Liver (tissue), 9 donors: Measurements from ENCODE around the gene NOS1. TPM values are rescaled to one million over a fixed set of nuclear protein-coding genes. Genes with fewer than 3 reads are reported as not detected.

Experiments used
- DNase-seq: peaks from one replicate; pipeline ENCODE4 v3.0.0-alpha.2; 2017; ENCODE audit warnings: low spot score
- H3K27ac ChIP-seq, 2 donors: one replicate each; pipeline ENCODE4 v1.7.0; 2013; ENCODE audit warnings: inconsistent platforms in 2 of 2, low read length in 2 of 2, control low read depth in 1 of 2, low read depth in 1 of 2, mild to moderate bottlenecking in 1 of 2
- H3K27me3 ChIP-seq, 4 donors: one replicate each; pipeline versions ENCODE4 v1.6.1 to v1.7.0; 2013; ENCODE audit warnings: low read length in 3 of 4, inconsistent platforms in 1 of 4, mild to moderate bottlenecking in 1 of 4, moderate library complexity in 1 of 4; ENCODE audit not compliant: control insufficient read depth in 4 of 4, insufficient read depth in 4 of 4
- H3K36me3 ChIP-seq, 4 donors: one replicate each; pipeline versions ENCODE4 v1.6.1 to v1.7.0; 2013; ENCODE audit warnings: low read length in 3 of 4, mild to moderate bottlenecking in 3 of 4, low read depth in 1 of 4, moderate library complexity in 1 of 4; ENCODE audit not compliant: control insufficient read depth in 4 of 4, insufficient read depth in 3 of 4
- H3K4me1 ChIP-seq, 4 donors: one replicate each; pipeline versions ENCODE4 v1.6.1 to v1.7.0; 2013; ENCODE audit warnings: low read length in 3 of 4, mild to moderate bottlenecking in 3 of 4, moderate library complexity in 1 of 4; ENCODE audit not compliant: control insufficient read depth in 4 of 4, insufficient read depth in 4 of 4
- H3K4me3 ChIP-seq, 3 donors: one replicate each; pipeline versions ENCODE4 v1.6.1 to v1.7.0; 2013; ENCODE audit warnings: low read length in 3 of 3, control low read depth in 1 of 3, low read depth in 1 of 3, mild to moderate bottlenecking in 1 of 3
- H3K9ac ChIP-seq, 2 donors: one replicate each; pipeline ENCODE4 v1.7.0; 2013; ENCODE audit warnings: low read length in 2 of 2, mild to moderate bottlenecking in 2 of 2, moderate library complexity in 2 of 2, control low read depth in 1 of 2, low read depth in 1 of 2
- H3K9me3 ChIP-seq, 4 donors: one replicate each; pipeline versions ENCODE4 v1.6.1 to v1.7.0; 2013; ENCODE audit warnings: low read length in 3 of 4; ENCODE audit not compliant: control insufficient read depth in 4 of 4
- EGR1 ChIP-seq, 2 donors: IDR thresholded peaks; 2 replicates each; pipeline ENCODE4 v1.6.1; 2016 to 2018; ENCODE audit warnings: antibody characterized with exemption in 2 of 2, low read depth in 2 of 2
- FOXA1 ChIP-seq: IDR thresholded peaks from 2 replicates; pipeline ENCODE4 v1.6.1; 2016; ENCODE audit warnings: antibody characterized with exemption
- GABPA ChIP-seq, 2 donors: IDR thresholded peaks in 1 of 2; conservative IDR thresholded peaks in 1 of 2; 2 replicates each; pipeline ENCODE4 v1.6.1; 2016; ENCODE audit warnings: antibody characterized with exemption in 2 of 2, mild to moderate bottlenecking in 1 of 2, moderate library complexity in 1 of 2
- HNF4A ChIP-seq, 2 donors: conservative IDR thresholded peaks; 2 replicates each; pipeline ENCODE4 v1.6.1; 2016; ENCODE audit warnings: antibody characterized with exemption in 2 of 2, mild to moderate bottlenecking in 2 of 2
- HNF4G ChIP-seq: IDR thresholded peaks from 2 replicates; pipeline ENCODE4 v1.6.1; 2016; ENCODE audit warnings: antibody characterized with exemption
- JUND ChIP-seq, 2 donors: IDR thresholded peaks; 2 replicates each; pipeline ENCODE4 v1.6.1; 2016; ENCODE audit warnings: antibody characterized with exemption in 2 of 2
- NR2F2 ChIP-seq: IDR thresholded peaks from 2 replicates; pipeline ENCODE4 v1.6.1; 2016; ENCODE audit warnings: antibody characterized with exemption
- RAD21 ChIP-seq, 2 donors: IDR thresholded peaks; 2 replicates each; pipeline ENCODE4 v1.6.1; 2016; ENCODE audit warnings: antibody characterized with exemption in 2 of 2, mild to moderate bottlenecking in 2 of 2
- RXRA ChIP-seq, 2 donors: IDR thresholded peaks; 2 replicates each; pipeline ENCODE4 v1.6.1; 2017 to 2018; ENCODE audit warnings: antibody characterized with exemption in 2 of 2, mild to moderate bottlenecking in 1 of 2
- SP1 ChIP-seq: IDR thresholded peaks from 2 replicates; pipeline ENCODE4 v1.6.1; 2018; ENCODE audit warnings: antibody characterized with exemption, mild to moderate bottlenecking
- TAF1 ChIP-seq: conservative IDR thresholded peaks from 2 replicates; pipeline ENCODE4 v1.6.1; 2016; ENCODE audit warnings: antibody characterized with exemption, mild to moderate bottlenecking
- YY1 ChIP-seq: IDR thresholded peaks from 2 replicates; pipeline ENCODE4 v1.6.1; 2016; ENCODE audit warnings: antibody characterized with exemption, mild to moderate bottlenecking
- WGBS: extraction: QIAGEN DNeasy Blood & Tissue Kit; methylation state at CpG from one replicate; pipeline ENCODE4 v1.1.7; 2013; 5-methylcytosine and 5-hydroxymethylcytosine counted together
- polyA plus RNA-seq, 2 donors: library from polyadenylated mRNA; stranded (reverse) in 1 of 2; unstranded in 1 of 2; fragments of 200-250 nt in 1 of 2; fragments of >200 nt in 1 of 2; fragmentation: Nextera tagmentation in 1 of 2; extraction: Ambion mirVana in 1 of 2; gene quantifications; one replicate each; pipeline versions ENCODE4 v1.2.1 to v1.2.3, GENCODE V29; 2013 to 2015
- total RNA-seq, 2 donors: library from RNA; depleted of rRNA; stranded (reverse); fragments of >200 nt; gene quantifications; one replicate each; pipeline ENCODE4 v1.2.3, GENCODE V29; 2014
- TF ChIP-seq, protein P1 (sequence below): fragments of 150-350 bp; IDR thresholded peaks from 2 replicates; pipeline ENCODE4 v1.5.1; 2017; ENCODE audit warnings: improper control_type of control experiment, low read depth, low read length; ENCODE audit not compliant: missing input control
- TF ChIP-seq, protein P2 (sequence below): IDR thresholded peaks from 2 replicates; pipeline ENCODE4 v1.6.1; 2016; ENCODE audit warnings: antibody characterized with exemption
- TF ChIP-seq, protein P3 (sequence below): IDR thresholded peaks from 2 replicates; pipeline ENCODE4 v1.6.1; 2016; ENCODE audit warnings: antibody characterized with exemption
- TF ChIP-seq, protein P4 (sequence below): IDR thresholded peaks from 2 replicates; pipeline ENCODE4 v1.6.1; 2016; ENCODE audit warnings: antibody characterized with exemption
- TF ChIP-seq, protein P5 (sequence below): IDR thresholded peaks from 2 replicates; pipeline ENCODE4 v1.6.1; 2016; ENCODE audit warnings: antibody characterized with exemption, mild to moderate bottlenecking
- donor health status: healthy.
- donor health status: healthy.
- donor health status: healthy.
- donor health status: healthy.
- donor health status: healthy.

The NOS1 gene
- total and polyA plus RNA-seq, 4 donors, result under 0.01 to 0.08 (median 0.01) TPM; not detected in 1

DNA sequence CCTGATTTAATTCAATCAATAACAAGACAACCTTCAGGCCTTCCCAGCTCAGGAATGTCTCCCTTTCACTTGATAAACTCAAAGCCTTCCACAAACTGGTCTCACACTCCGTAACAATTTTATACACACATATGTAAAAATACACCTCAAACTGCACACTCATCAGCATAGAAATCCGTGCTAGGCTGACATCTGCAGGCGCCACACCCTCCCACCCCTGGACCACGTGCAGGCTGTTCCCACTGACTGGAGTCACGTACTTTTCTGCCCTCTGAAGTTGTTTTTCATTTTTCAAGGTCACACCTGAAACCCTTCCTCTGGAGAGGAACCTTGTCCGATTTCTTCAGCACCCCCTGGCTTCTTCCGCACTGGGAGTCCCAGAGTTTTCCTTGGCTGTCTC, 198.8 kb downstream of the NOS1 start:
- peaks cover 18 to 85% (median 80%) of the 10 kb centered on the region in 4 donors for H3K36me3 ChIP-seq
- WGBS, result 89% methylated on average over 7 of the region's 7 CpGs
- H3K4me3 ChIP-seq, result no peak overlapping the region
- H3K27ac ChIP-seq, result no peak overlapping the region
- no peaks in the 10 kb centered on the region for H3K4me1 ChIP-seq
- TF ChIP-seq JUND (IDR thresholded peaks at IDR 0.05), result no peak
- TF ChIP-seq FOXA1, result no peak
- TF ChIP-seq, protein P1, sequence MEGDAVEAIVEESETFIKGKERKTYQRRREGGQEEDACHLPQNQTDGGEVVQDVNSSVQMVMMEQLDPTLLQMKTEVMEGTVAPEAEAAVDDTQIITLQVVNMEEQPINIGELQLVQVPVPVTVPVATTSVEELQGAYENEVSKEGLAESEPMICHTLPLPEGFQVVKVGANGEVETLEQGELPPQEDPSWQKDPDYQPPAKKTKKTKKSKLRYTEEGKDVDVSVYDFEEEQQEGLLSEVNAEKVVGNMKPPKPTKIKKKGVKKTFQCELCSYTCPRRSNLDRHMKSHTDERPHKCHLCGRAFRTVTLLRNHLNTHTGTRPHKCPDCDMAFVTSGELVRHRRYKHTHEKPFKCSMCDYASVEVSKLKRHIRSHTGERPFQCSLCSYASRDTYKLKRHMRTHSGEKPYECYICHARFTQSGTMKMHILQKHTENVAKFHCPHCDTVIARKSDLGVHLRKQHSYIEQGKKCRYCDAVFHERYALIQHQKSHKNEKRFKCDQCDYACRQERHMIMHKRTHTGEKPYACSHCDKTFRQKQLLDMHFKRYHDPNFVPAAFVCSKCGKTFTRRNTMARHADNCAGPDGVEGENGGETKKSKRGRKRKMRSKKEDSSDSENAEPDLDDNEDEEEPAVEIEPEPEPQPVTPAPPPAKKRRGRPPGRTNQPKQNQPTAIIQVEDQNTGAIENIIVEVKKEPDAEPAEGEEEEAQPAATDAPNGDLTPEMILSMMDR, result no peak
- no peak for TF ChIP-seq HNF4A (conservative IDR thresholded peaks at IDR 0.05)
- TF ChIP-seq, protein P2, sequence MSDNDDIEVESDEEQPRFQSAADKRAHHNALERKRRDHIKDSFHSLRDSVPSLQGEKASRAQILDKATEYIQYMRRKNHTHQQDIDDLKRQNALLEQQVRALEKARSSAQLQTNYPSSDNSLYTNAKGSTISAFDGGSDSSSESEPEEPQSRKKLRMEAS, result no peak
- TF ChIP-seq TAF1, result no peak
- TF ChIP-seq, protein P3, sequence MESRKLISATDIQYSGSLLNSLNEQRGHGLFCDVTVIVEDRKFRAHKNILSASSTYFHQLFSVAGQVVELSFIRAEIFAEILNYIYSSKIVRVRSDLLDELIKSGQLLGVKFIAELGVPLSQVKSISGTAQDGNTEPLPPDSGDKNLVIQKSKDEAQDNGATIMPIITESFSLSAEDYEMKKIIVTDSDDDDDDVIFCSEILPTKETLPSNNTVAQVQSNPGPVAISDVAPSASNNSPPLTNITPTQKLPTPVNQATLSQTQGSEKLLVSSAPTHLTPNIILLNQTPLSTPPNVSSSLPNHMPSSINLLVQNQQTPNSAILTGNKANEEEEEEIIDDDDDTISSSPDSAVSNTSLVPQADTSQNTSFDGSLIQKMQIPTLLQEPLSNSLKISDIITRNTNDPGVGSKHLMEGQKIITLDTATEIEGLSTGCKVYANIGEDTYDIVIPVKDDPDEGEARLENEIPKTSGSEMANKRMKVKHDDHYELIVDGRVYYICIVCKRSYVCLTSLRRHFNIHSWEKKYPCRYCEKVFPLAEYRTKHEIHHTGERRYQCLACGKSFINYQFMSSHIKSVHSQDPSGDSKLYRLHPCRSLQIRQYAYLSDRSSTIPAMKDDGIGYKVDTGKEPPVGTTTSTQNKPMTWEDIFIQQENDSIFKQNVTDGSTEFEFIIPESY, result no peak
- TF ChIP-seq HNF4G, result no peak
- no peak for TF ChIP-seq GABPA (IDR thresholded peaks at IDR 0.05 in 1 of 2, conservative IDR thresholded peaks at IDR 0.05 in 1 of 2)
- TF ChIP-seq RAD21 (IDR thresholded peaks at IDR 0.05), result no peak
- TF ChIP-seq, protein P4, sequence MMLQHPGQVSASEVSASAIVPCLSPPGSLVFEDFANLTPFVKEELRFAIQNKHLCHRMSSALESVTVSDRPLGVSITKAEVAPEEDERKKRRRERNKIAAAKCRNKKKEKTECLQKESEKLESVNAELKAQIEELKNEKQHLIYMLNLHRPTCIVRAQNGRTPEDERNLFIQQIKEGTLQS, result no peak
- TF ChIP-seq RXRA (IDR thresholded peaks at IDR 0.05), result no peak
- no peak for TF ChIP-seq YY1
- TF ChIP-seq, protein P5, sequence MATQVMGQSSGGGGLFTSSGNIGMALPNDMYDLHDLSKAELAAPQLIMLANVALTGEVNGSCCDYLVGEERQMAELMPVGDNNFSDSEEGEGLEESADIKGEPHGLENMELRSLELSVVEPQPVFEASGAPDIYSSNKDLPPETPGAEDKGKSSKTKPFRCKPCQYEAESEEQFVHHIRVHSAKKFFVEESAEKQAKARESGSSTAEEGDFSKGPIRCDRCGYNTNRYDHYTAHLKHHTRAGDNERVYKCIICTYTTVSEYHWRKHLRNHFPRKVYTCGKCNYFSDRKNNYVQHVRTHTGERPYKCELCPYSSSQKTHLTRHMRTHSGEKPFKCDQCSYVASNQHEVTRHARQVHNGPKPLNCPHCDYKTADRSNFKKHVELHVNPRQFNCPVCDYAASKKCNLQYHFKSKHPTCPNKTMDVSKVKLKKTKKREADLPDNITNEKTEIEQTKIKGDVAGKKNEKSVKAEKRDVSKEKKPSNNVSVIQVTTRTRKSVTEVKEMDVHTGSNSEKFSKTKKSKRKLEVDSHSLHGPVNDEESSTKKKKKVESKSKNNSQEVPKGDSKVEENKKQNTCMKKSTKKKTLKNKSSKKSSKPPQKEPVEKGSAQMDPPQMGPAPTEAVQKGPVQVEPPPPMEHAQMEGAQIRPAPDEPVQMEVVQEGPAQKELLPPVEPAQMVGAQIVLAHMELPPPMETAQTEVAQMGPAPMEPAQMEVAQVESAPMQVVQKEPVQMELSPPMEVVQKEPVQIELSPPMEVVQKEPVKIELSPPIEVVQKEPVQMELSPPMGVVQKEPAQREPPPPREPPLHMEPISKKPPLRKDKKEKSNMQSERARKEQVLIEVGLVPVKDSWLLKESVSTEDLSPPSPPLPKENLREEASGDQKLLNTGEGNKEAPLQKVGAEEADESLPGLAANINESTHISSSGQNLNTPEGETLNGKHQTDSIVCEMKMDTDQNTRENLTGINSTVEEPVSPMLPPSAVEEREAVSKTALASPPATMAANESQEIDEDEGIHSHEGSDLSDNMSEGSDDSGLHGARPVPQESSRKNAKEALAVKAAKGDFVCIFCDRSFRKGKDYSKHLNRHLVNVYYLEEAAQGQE, result no peak
- no peak for TF ChIP-seq EGR1 (IDR thresholded peaks at IDR 0.05; ENCODE audit: low read depth in 2 of 2)
- TF ChIP-seq NR2F2, result no peak
- H3K9me3 ChIP-seq, result no peaks in the 10 kb centered on the region
- no peak for DNase-seq
- no peaks in the 10 kb centered on the region for H3K27me3 ChIP-seq
- no peak overlapping the region for H3K9ac ChIP-seq

DNA sequence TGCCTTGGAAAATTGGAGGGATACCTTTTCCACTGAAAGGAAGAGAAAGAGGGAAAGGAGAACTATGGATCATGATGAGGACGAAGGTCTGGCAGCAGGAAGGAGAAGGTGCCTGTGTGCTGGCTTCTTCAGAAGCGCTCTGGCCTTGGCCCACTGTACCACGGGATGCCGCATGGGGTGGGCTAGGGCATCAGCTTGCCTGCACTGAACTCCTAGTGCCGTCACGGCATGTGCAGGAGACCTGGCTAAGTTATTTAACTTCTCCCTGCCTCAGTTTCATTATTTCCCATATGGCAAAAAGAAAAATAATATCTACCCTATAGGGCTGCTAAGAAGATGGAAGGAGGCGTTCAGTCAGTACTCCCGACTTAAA, 199.3 kb downstream of the NOS1 start:
- Histone ChIP-seq H3K9ac (no peak overlapping the region), H3K27ac (no peak overlapping the region)
- 97% methylated on average over 8 of the region's 8 CpGs for WGBS
- TF ChIP-seq JUND (IDR thresholded peaks at IDR 0.05) (no peak), SP1 (no peak), TAF1 (no peak), YY1 (no peak)
- TF ChIP-seq, protein P1, result no peak
- TF ChIP-seq, protein P3, result no peak
- TF ChIP-seq, protein P2, result no peak

More for the DNA sequence above, 199.3 kb downstream of the NOS1 start:
- Histone ChIP-seq H3K4me3 (no peak overlapping the region), H3K4me1 (no peaks in the 10 kb centered on the region), H3K36me3 (peaks cover 15 to 86% (median 81%) of the 10 kb centered on the region in 4 donors), H3K9me3 (no peaks in the 10 kb centered on the region), H3K27me3 (no peaks in the 10 kb centered on the region)
- no peak for DNase-seq
